ENCODE measurements around the gene IFT57. TPM values are rescaled to one million over a fixed set of nuclear protein-coding genes. Genes with fewer than 3 reads are reported as not detected.
"Not testable (repeated sequence)": the region's sequence is repeated elsewhere in the genome, so short reads cannot be mapped to it uniquely, and the experiment has no call there.

Gene IFT57
- total RNA-seq, 1 experiment from 2014 or later = 32.1 TPM

- Mint-ChIP-seq H3K27ac (no peak overlapping the region), H3K9me3 (no peaks in the 10 kb centered on the region), H3K4me3 (no peak overlapping the region), H3K36me3 (no peaks in the 10 kb centered on the region), H3K27me3 (ENCODE audit: low read depth) (no peaks in the 10 kb centered on the region), H3K4me1 (peaks cover 5% of the 10 kb centered on the region)
- ChIA-PET POLR2A (no interaction called here), CTCF (no interaction called here)
- DNase-seq (ENCODE audit: low spot score) (no peak), ATAC-seq (no peak)
- TF ChIP-seq MYBL2 (CRISPR knock-in tag; IDR thresholded peaks at IDR 0.05) = no peak
- TF ChIP-seq ZBTB43 (CRISPR knock-in tag; IDR thresholded peaks at IDR 0.05) = no peak
- TF ChIP-seq ELF4 (CRISPR knock-in tag; IDR thresholded peaks at IDR 0.05; ENCODE audit: low read depth) = no peak
- TF ChIP-seq FOXP4 (CRISPR knock-in tag; IDR thresholded peaks at IDR 0.05) = no peak
- no peak for TF ChIP-seq RELA (CRISPR knock-in tag; IDR thresholded peaks at IDR 0.05; ENCODE audit: borderline replicate concordance)
- TF ChIP-seq OVOL2 (CRISPR knock-in tag; IDR thresholded peaks at IDR 0.05; ENCODE audit: borderline replicate concordance) = no peak
- no peak for TF ChIP-seq PRDM15 (CRISPR knock-in tag; IDR thresholded peaks at IDR 0.05)
- no peak for TF ChIP-seq CDX4 (CRISPR knock-in tag; IDR thresholded peaks at IDR 0.05; ENCODE audit: borderline replicate concordance)
- no peak for TF ChIP-seq ZNF232 (CRISPR knock-in tag; IDR thresholded peaks at IDR 0.05)
- TF ChIP-seq ZNF425 (CRISPR knock-in tag; conservative IDR thresholded peaks at IDR 0.05) = no peak
- TF ChIP-seq ZNF138 (CRISPR knock-in tag; conservative IDR thresholded peaks at IDR 0.05) = no peak
- TF ChIP-seq TEAD4 (CRISPR knock-in tag; IDR thresholded peaks at IDR 0.05) = no peak
- no peak for TF ChIP-seq E2F5 (CRISPR knock-in tag; IDR thresholded peaks at IDR 0.05)
- TF ChIP-seq CBFB (CRISPR knock-in tag; IDR thresholded peaks at IDR 0.05; ENCODE audit: low read depth) = no peak
- no peak for TF ChIP-seq ATF6 (CRISPR knock-in tag; IDR thresholded peaks at IDR 0.05)
- TF ChIP-seq ZNF512 (CRISPR knock-in tag; IDR thresholded peaks at IDR 0.05; ENCODE audit: borderline replicate concordance) = no peak
- TF ChIP-seq NR1H2 (CRISPR knock-in tag; IDR thresholded peaks at IDR 0.05) = no peak
- TF ChIP-seq NFATC4 (CRISPR knock-in tag; IDR thresholded peaks at IDR 0.05) = no peak
Measured at GRCh38 chr3:108156312-108156853, 65.8 kb downstream of the IFT57 start.

GRCh38 chr3:108155642-108156041 lies 66.6 kb downstream of the IFT57 start:
- H3K27me3 Mint-ChIP-seq (ENCODE audit: low read depth); DNase-seq (ENCODE audit: low spot score); POLR2A ChIA-PET; H3K4me1 Mint-ChIP-seq; H3K27ac Mint-ChIP-seq; H3K9me3 Mint-ChIP-seq; CTCF ChIA-PET; H3K4me3 Mint-ChIP-seq; H3K36me3 Mint-ChIP-seq; ATAC-seq: not testable (repeated sequence)
